Trophoblast cell (in vitro differentiated cells and primary cell): ENCODE data around the gene GEMIN5.
"Not testable (repeated sequence)": the region's sequence is repeated elsewhere in the genome, so short reads cannot be mapped to it uniquely, and the experiment has no call there.

Experiments used
- DNase-seq, 2 donors: peaks; one replicate each; pipeline ENCODE4 v3.0.0-alpha.2; 2016
- H2AFZ ChIP-seq: 2 replicates; pipeline ENCODE4 v1.6.1; 2013; ENCODE audit warnings: low read length, moderate library complexity, mild to moderate bottlenecking; ENCODE audit not compliant: insufficient read depth, poor library complexity
- H2AK5ac ChIP-seq: 2 replicates; pipeline ENCODE4 v1.6.1; 2013; ENCODE audit warnings: mild to moderate bottlenecking, low read length
- H2BK120ac ChIP-seq: 2 replicates; pipeline ENCODE4 v1.6.1; 2013; ENCODE audit warnings: low read length, mild to moderate bottlenecking, moderate library complexity; ENCODE audit not compliant: insufficient read depth, poor library complexity
- H2BK12ac ChIP-seq: 2 replicates; pipeline ENCODE4 v1.6.1; 2013; ENCODE audit warnings: mild to moderate bottlenecking, low read length, moderate library complexity
- H2BK5ac ChIP-seq: 2 replicates; pipeline ENCODE4 v1.6.1; 2013; ENCODE audit warnings: low read length, low read depth, moderate library complexity, mild to moderate bottlenecking; ENCODE audit not compliant: poor library complexity
- H3K14ac ChIP-seq: 2 replicates; pipeline ENCODE4 v1.6.1; 2013; ENCODE audit warnings: mild to moderate bottlenecking, low read length
- H3K18ac ChIP-seq: 2 replicates; pipeline ENCODE4 v1.6.1; 2013; ENCODE audit warnings: mild to moderate bottlenecking, low read length
- H3K23ac ChIP-seq: 2 replicates; pipeline ENCODE4 v1.6.1; 2013; ENCODE audit warnings: low read length
- H3K27ac ChIP-seq: 2 replicates; pipeline ENCODE4 v1.5.1; 2013; ENCODE audit warnings: low read depth, mild to moderate bottlenecking, inconsistent platforms, low read length, moderate library complexity
- H3K27me3 ChIP-seq: 2 replicates; pipeline ENCODE4 v1.6.1; 2013; ENCODE audit warnings: inconsistent platforms, mild to moderate bottlenecking, low read length, moderate library complexity; ENCODE audit not compliant: insufficient read depth
- H3K36me3 ChIP-seq, 2 experiments: 1 replicate in 1 of 2; 2 replicates in 1 of 2; pipeline ENCODE4 v1.6.1; 2013; ENCODE audit warnings: low read length in 2 of 2, mild to moderate bottlenecking in 2 of 2, moderate library complexity in 1 of 2; ENCODE audit not compliant: insufficient read depth in 2 of 2, control insufficient read depth in 1 of 2
- H3K4ac ChIP-seq: 2 replicates; pipeline ENCODE4 v1.6.1; 2013; ENCODE audit warnings: low read depth, mild to moderate bottlenecking, low read length, moderate library complexity
- H3K4me1 ChIP-seq, 2 experiments: 1 replicate in 1 of 2; 2 replicates in 1 of 2; pipeline ENCODE4 v1.6.1; 2013; ENCODE audit warnings: low read length in 2 of 2, mild to moderate bottlenecking in 2 of 2, moderate library complexity in 1 of 2; ENCODE audit not compliant: insufficient read depth in 2 of 2, control insufficient read depth in 1 of 2
- H3K4me2 ChIP-seq: 2 replicates; pipeline ENCODE4 v1.6.1; 2013; ENCODE audit warnings: inconsistent platforms, mild to moderate bottlenecking, low read length, moderate library complexity
- H3K4me3 ChIP-seq: 2 replicates; pipeline ENCODE4 v1.5.1; 2013; ENCODE audit warnings: mild to moderate bottlenecking, low read depth, low read length, inconsistent platforms
- H3K79me1 ChIP-seq: one replicate; pipeline ENCODE4 v1.6.1; 2013; ENCODE audit warnings: low read length
- H3K79me2 ChIP-seq: 2 replicates; pipeline ENCODE4 v1.6.1; 2013; ENCODE audit warnings: low read length, mild to moderate bottlenecking; ENCODE audit not compliant: control insufficient read depth, insufficient read depth, poor library complexity
- H3K9ac ChIP-seq: 2 replicates; pipeline ENCODE4 v1.6.1; 2013; ENCODE audit warnings: mild to moderate bottlenecking, low read length
- H3K9me3 ChIP-seq: 2 replicates; pipeline ENCODE4 v1.6.1; 2013; ENCODE audit warnings: low read depth, mild to moderate bottlenecking, control low read depth, inconsistent platforms, low read length; ENCODE audit not compliant: insufficient read depth
- H4K12ac ChIP-seq: 2 replicates; pipeline ENCODE4 v1.6.1; 2013; ENCODE audit warnings: low read depth, mild to moderate bottlenecking, low read length, moderate library complexity
- H4K8ac ChIP-seq: 2 replicates; pipeline ENCODE4 v1.6.1; 2013; ENCODE audit warnings: low read depth, mild to moderate bottlenecking, low read length, moderate library complexity
- H4K91ac ChIP-seq: one replicate; pipeline ENCODE4 v1.6.1; 2013; ENCODE audit warnings: low read depth, mild to moderate bottlenecking, low read length, moderate library complexity
- WGBS: extraction: QIAGEN DNeasy Blood & Tissue Kit; methylation state at CpG from one replicate; pipeline ENCODE4 v1.1.7; 2013; ENCODE audit warnings: missing lambda C conversion rate; ENCODE audit not compliant: insufficient read length, insufficient coverage; ENCODE audit errors: extremely low coverage; 5-methylcytosine and 5-hydroxymethylcytosine counted together

The GEMIN5 gene

DNA sequence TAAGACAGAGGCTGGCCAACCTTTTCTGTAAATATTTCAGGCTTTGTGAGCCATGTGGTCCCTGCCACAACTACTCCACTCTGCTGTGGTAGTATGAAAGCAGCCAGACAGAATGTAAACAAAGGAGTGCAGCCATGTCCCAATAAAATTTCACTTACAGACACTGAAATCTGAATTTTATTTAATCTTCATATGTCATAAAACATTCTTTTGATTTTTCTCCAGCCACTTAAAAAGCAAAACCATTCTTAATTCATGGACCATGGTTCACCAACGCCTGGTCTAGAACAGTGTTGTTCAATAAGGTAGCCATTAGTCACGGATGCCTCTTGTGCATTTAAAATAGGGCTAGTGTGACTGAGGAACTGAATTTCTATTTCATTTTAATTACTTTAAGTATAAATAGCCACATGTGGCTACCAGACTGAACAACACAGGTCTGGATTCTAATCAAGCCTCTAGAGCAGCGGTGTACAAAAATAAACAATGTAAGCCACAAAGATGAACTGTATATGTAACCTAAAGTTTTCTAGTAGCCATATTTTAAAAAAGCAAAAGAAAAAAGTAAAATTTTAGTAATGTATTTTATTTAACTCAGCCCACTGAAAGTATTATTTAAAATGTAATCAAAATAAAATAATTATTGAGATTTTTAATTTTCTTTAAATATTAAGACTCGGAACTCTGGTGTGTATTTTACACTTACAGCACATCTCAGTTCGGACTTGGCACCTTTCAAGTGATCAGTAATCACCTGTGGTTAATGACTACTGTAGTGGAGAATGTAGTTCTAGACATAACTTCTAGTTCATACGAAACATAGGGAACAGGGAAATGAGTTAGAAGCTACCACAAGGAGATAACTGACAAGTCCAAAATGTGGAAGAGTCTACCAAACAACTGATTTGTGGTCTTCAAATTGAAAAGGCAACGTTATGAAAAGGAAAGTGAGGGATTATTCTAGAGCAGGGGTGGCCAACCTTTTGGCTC is 14.3 kb downstream of the GEMIN5 start:
- WGBS: no CpG with 5 or more reads among the region's 7 CpGs
- Histone ChIP-seq H2BK12ac (no peak overlapping the region), H3K79me1 (no peaks in the 10 kb centered on the region), H3K79me2 (no peaks in the 10 kb centered on the region), H3K4me3 (no peak overlapping the region), H3K27ac (no peak overlapping the region), H3K27me3 (no peaks in the 10 kb centered on the region), H3K18ac (no peak overlapping the region), H4K8ac (no peak overlapping the region), H3K4me1 (no peaks in the 10 kb centered on the region), H2AFZ (no peak overlapping the region), H3K23ac (no peak overlapping the region), H4K12ac (no peak overlapping the region), H4K91ac (no peak overlapping the region), H3K14ac (no peak overlapping the region), H3K36me3 (peaks cover 4 to 14% of the 10 kb centered on the region in 2 experiments), H2BK120ac (no peak overlapping the region), H3K9me3 (no peaks in the 10 kb centered on the region), H2BK5ac (no peak overlapping the region), H3K4ac (no peak overlapping the region), H2AK5ac (no peak overlapping the region), H3K4me2 (no peak overlapping the region), H3K9ac (no peak overlapping the region)
- no peak for DNase-seq

DNA sequence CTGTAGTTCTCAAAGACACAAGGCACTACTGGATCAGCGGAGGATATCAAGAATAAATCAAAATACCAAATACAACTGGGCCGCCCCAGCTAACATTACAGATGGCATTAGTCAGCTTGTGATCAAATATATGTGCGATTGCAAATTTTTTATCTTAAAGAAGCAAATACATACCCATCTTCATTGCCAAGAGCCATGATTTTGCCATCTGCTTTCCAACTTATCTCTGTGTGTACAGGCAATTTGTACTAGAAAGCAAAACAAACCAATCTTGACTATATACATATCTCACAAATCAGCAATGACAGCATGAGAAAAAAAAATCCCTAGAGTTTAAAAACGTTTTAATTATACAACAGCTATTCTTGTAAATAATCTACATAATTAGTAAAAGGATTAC is 20.3 kb downstream of the GEMIN5 start:
- Histone ChIP-seq H3K18ac (no peak overlapping the region), H2BK120ac (no peak overlapping the region), H2AK5ac (no peak overlapping the region), H4K12ac (no peak overlapping the region), H3K4me2 (no peak overlapping the region), H4K91ac (no peak overlapping the region), H3K4ac (no peak overlapping the region), H3K14ac (no peak overlapping the region), H3K79me1 (no peaks in the 10 kb centered on the region), H3K27me3 (no peaks in the 10 kb centered on the region), H3K23ac (no peak overlapping the region), H3K9me3 (no peaks in the 10 kb centered on the region), H3K36me3 (peaks cover 2 to 7% of the 10 kb centered on the region in 2 experiments), H3K4me1 (no peaks in the 10 kb centered on the region), H4K8ac (no peak overlapping the region), H3K79me2 (no peaks in the 10 kb centered on the region), H2BK5ac (no peak overlapping the region), H2AFZ (no peak overlapping the region), H2BK12ac (no peak overlapping the region), H3K9ac (no peak overlapping the region), H3K4me3 (no peak overlapping the region), H3K27ac (no peak overlapping the region)
- no CpG with 5 or more reads among the region's 4 CpGs for WGBS
- DNase-seq: no peak

DNA sequence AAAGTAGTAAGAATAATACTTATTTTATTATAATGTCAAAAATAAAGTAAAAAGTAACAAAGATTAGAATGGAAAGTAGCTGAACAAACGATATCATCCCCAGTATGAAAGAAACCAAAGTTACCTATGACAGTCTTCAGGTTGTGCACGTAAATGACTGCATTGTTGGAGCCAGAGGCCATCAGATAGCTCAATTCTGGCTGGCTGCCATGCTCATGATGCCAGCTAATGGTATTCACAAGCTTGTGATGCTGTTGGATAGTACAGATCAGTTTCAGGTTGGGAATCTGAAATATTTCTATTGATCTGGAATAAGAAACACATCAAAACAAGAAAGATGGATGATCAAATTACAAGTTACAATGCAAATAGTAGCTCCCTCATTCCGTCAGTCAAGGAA is 21.1 kb downstream of the GEMIN5 start:
- H2AK5ac ChIP-seq: no peak overlapping the region
- no peak overlapping the region for H4K91ac ChIP-seq
- no peak overlapping the region for H2AFZ ChIP-seq
- no peaks in the 10 kb centered on the region for H3K27me3 ChIP-seq
- H3K79me2 ChIP-seq: no peaks in the 10 kb centered on the region
- no peak overlapping the region for H3K9ac ChIP-seq
- H3K4ac ChIP-seq: no peak overlapping the region
- no peak for DNase-seq
- H2BK5ac ChIP-seq: no peak overlapping the region
- H3K4me3 ChIP-seq: no peak overlapping the region
- H3K23ac ChIP-seq: no peak overlapping the region
- H3K79me1 ChIP-seq: no peaks in the 10 kb centered on the region
- no peak overlapping the region for H4K12ac ChIP-seq
- whole genome bisulfite sequencing: no CpG with 5 or more reads among the region's 3 CpGs
- no peaks in the 10 kb centered on the region for H3K4me1 ChIP-seq
- H2BK120ac ChIP-seq: no peak overlapping the region
- no peak overlapping the region for H4K8ac ChIP-seq
- H2BK12ac ChIP-seq: no peak overlapping the region
- H3K14ac ChIP-seq: no peak overlapping the region
- no peak overlapping the region for H3K18ac ChIP-seq
- no peak overlapping the region for H3K4me2 ChIP-seq
- H3K9me3 ChIP-seq: no peaks in the 10 kb centered on the region
- H3K36me3 ChIP-seq: peaks cover 2 to 8% of the 10 kb centered on the region in 2 experiments
- H3K27ac ChIP-seq: no peak overlapping the region

DNA sequence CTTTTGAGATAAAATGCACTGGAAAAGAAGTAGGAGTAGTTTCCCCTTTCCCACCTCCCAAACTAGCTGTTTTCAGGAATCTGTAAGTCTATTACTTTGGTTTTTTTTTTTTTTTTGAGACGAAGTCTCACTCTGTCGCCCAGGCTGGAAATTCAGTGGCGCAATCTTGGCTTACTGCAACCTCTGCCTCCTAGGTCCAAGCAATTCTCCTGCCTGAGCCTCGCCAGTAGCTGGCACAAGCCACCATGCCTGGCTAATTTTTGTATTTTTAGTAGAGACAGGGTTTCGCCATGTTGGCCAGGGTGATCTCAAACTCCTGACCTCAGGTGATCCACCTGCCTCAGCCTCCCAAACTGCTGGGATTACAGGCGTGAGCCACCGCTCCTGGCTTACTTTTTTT is 32.4 kb downstream of the GEMIN5 start:
- H3K4me2 ChIP-seq, H2AK5ac ChIP-seq, H4K91ac ChIP-seq, DNase-seq, H3K27me3 ChIP-seq, H3K14ac ChIP-seq, H3K79me2 ChIP-seq, H4K8ac ChIP-seq, H3K9me3 ChIP-seq, H2BK120ac ChIP-seq, H3K79me1 ChIP-seq, H3K18ac ChIP-seq, H2BK12ac ChIP-seq, H3K4me1 ChIP-seq, H2BK5ac ChIP-seq, H2AFZ ChIP-seq, H3K9ac ChIP-seq, H3K4ac ChIP-seq, H3K27ac ChIP-seq, H3K23ac ChIP-seq, H3K4me3 ChIP-seq, H4K12ac ChIP-seq: not testable (repeated sequence)
- H3K36me3 ChIP-seq: peaks cover 12 to 28% of the 10 kb centered on the region in 2 experiments
- WGBS: no CpG with 5 or more reads among the region's 7 CpGs
